GM19438 (cell line): ENCODE measurements around the gene MYB.

Experiments
- ATAC-seq: cut with Tn5 transposase; IDR thresholded peaks from one replicate; pipeline ENCODE4 v1.9.1; 2021; ENCODE audit warnings: low read depth; ENCODE audit not compliant: unreplicated experiment

The MYB gene

GRCh38 chr6:135185483-135185882, 4.4 kb downstream of the MYB start:
- ATAC-seq = no peak

DNA sequence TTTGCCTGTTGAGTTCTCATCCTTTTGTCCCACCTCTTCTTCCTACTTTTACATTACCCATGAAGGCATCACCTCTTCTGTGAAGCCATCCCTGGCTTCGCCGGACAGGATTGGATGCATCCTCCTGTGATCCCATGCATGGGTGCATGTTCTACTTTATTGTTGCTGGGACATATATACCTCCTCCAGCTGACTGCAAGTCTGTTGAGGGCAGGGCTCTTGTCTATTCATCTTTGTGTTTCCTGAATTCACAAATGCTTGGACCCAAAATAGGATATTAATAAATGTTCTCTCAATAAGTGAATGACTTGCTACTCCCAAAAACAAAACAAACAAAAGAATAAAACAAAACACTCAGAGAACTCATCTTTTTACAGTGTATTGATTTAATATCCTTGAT, 5.1 kb downstream of the MYB start:
- ATAC-seq = no peak

DNA sequence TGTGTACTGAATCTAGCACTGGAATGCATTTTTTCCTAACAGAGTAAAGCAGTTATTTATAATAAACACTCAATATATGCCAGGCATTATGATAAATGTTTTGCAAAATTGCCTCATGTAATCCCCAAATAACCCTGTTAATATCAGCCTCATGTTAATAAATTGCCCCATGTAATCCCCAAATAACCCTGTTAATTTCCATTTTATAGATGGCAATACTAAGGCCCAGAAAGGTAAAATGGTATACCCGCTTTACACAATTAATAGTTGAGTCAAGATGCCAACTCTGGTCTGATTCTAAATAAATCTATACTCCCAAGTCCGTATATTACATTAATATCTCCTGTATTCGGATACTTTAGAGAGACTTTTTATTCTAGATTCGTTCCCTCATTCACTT, 6.3 kb downstream of the MYB start:
- ATAC-seq = no peak

DNA sequence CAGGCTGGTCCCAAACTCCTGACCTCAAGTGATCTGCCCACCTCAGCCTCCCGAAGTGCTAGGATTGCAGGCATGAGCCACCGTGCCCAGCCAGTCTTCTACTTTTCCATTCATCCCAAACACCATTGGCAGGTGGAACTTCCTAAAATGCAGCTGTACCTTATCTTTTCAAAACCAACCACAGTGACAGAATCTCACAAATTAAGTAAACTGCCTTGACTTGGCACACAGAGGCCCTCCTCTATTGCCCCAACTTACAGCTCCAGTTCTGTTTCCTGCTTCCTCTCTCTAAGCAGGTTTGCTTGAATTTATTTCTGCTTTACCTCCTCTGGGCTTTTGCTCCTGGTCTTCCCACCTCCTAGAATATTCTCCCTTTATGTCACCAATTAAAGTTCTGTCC, 7.6 kb downstream of the MYB start:
- no peak for ATAC-seq

GRCh38 chr6:135189344-135189743, 8.2 kb downstream of the MYB start:
- no peak for ATAC-seq

DNA sequence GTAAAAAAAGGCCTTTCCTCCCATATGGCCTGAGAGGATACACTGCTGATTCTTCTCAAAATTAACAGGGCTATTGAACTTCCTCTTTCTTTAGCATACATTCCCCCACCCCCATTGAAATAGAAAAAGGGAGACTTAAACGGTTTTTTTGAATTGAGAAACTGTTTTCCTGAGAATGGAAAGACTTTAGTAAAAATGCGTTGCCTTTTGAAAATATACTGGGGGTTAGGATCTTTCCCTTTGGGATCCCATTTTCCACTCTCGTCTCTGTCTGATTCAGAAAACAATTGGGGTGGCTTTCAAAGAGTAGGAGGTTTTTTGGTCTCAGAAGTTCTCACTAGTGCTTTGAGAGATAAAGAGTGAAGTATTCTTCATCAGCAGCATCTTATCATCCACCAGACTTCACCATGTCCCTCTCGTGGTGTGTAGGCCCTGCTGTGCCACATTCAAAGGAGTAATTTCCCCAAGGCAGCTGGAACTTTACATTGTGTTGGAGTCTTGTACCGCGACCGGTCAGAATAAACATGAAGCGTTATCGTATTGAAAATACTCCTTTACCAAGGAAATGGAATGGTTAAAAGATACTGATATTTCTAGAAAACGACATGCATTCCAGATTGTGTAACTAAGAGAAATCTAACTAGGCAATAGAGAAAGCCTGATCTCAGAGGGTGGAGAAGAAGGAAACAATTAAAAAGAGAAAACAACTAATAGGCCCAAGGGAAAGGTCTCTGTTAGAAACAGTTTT, 10.6 kb downstream of the MYB start:
- no peak for ATAC-seq

DNA sequence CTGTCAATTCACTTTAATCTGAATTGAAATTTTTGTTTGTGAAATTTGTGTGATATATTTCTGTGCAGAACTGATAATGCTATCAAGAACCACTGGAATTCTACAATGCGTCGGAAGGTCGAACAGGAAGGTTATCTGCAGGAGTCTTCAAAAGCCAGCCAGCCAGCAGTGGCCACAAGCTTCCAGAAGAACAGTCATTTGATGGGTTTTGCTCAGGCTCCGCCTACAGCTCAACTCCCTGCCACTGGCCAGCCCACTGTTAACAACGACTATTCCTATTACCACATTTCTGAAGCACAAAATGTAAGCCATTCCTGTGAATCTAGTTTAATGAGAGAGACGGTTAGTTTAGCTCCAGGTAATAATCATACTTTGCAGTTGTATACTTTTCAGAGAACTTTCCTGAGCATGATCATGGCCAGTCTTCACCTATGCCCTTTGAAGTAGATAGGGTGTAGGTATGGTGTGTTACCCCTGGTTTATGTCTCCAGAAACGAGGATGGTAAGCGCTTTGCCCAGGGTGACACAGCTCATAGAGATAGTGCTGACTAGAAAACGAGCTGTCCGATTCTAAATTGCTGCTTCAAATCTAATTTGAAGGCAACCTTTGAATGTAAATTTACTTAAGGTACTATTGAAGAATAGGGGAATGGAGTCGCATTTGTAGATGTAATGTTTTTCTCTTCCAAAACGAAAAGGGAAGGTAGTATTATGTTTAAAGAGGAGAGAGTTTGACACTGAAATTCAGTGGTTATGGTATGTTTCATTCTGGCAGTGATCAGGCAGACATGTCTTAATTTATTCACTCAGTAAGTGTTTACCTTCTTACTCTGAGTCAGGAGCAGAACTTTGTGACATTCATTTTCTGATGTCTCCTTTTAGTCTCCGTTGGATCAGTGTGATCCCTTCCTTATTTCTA, 11.4 kb downstream of the MYB start:
- no peak for ATAC-seq

DNA sequence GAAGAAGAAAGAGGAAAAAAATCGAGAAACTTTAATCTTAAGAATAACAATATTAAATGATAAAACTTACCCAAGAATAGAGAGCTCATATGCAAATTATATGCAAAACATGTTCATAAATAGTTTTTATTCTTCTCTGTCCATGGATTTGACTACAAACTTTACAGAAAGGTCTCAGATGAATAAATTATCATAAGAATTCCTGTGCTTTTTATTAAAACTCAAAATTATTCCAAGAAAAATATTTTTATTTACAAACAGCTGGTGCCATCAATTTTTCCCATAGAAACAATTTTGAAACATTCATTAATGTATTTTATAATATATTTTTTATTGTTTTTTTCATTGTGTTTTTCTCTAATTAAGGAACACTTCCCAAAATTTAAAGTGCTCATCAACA, 12.1 kb downstream of the MYB start:
- ATAC-seq = no peak

DNA sequence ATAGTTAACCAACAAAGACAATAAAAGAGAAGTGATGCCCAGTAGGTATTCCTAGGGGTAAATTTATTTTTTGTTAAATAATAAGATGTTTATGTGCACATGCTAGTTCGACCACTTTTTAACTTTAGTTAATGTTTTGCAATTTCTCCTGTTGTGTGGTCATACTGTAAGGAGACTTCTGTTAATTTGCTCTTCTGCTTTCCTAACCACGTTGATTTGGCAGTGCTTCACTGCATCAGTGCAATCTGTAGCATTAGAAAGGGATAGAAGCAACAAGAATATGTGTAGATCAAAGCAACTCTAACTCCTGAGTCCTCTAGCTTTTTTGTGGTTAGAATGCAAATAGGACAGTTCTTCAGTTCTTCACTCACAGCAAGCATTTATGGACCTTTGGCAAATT, 13.9 kb downstream of the MYB start:
- ATAC-seq = no peak

- no peak for ATAC-seq
Measured at GRCh38 chr6:135195522-135195921, 14.4 kb downstream of the MYB start.

DNA sequence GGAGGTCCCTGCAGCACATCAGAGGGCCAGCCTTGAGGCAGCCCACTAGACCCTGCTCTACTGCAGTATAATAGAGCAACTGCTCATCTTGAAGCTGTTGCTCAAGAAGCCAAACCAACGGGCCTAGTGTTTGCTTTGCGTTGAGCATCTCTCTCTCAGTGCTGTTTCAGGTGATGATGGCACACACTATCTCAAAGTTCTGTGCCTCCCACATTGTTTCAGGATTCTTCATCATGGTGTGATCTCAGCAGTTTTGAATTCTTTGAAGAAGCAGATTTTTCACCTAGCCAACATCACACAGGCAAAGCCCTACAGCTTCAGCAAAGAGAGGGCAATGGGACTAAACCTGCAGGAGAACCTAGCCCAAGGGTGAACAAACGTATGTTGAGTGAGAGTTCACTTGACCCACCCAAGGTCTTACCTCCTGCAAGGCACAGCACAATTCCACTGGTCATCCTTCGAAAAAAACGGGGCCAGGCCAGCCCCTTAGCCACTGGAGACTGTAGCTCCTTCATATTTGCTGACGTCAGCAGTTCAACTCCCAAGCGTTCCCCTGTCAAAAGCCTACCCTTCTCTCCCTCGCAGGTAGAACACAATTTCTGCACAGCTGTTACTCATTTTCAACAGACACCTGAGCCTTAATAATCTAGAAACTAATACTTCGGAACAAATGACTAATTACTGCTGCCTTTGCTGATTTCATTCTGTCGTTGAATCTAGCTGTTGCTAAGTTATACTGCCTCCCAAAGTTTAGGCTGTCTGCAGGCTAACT, 15.8 kb downstream of the MYB start:
- ATAC-seq = no peak

- no peak for ATAC-seq
Measured at GRCh38 chr6:135202836-135203235, 21.7 kb downstream of the MYB start.

DNA sequence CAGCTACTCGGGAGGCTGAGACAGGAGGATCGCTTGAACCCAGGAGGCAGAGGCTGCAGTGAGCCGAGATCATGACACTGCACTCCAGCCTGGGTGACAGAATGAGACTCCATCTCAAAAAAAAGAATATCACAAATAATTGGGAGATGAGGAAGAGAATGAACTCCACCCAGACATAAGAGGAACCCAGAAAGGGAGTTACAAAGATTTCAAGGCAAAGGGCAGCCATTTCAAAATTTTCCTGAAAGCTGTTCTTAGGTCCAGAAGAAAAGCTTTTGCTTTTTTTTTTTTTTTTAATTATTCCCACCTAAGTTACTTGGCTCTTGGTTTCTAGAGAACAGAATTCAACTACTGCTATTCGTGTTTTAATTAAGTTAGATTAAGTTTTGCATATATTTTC, 23.8 kb downstream of the MYB start:
- ATAC-seq = no peak

- ATAC-seq = no peak
Measured at GRCh38 chr6:135209803-135210202, 28.7 kb downstream of the MYB start.

DNA sequence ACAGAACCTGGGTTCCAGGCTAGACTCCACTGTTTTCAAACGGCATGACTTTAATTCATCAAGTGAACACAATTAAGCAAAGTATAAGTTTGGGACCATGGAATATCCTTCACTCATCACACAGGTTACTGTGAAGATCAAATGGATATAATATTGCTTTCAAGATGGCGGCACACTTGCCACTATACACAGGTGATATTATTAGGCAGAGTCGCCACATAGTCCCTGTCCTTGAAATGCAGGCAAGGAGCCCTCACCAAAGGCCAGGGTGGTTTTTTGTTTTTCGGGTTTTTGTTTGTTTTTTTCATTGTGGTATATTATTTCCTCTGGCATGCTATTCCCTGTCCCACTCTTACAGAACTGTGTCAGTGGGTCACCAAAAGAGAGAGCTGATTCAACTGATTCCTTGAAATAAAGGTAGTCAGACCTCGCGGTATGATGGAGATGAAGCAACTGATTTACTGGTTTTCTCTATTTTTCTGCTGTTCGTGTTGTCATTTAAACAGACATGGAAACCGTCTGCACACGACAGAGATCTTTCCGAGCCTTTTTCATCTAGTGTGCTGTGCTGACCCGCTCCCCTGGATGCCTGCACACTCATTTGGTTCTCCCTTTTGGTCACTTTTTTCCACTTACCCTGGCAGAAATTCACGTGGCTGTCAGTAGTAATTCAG, 29.7 kb downstream of the MYB start:
- no peak for ATAC-seq

- ATAC-seq = no peak
Measured at GRCh38 chr6:135211306-135211702, 30.2 kb downstream of the MYB start.

DNA sequence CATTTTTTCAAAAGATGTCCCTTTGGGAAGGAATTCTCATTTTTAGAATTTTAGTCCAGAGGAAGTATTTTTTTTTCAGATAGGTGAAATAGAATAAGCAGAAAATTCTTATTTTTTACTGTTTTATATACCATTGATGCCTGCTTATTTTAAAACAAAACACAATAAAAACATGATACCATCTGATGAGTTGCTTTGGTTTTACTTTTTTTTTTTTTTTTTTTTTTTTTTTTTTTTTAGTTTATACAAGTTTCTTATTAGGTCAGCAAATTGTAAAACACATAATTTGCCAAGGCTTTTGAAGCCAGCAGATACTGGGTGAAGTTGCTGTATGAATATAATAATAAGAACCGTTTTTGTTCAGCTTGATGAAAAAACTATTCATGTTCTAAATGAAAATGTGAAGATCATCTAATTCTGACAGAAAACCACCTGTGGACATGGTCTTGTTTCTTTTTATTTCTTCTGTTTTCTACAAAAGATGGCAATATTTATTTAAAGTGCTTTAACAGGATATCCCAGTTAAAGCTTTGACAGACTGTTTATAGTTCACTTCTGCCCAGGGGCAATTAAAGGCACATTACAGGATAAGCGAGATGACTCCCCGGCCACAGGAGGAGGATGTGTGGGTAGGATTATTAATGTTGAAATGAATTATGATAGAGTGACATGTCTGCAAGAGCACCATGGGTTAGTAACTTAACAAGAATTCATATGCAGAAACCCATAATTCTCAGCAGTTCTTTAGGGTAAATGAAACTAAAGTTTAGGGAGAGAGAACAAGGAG, 31.1 kb downstream of the MYB start:
- ATAC-seq = no peak

DNA sequence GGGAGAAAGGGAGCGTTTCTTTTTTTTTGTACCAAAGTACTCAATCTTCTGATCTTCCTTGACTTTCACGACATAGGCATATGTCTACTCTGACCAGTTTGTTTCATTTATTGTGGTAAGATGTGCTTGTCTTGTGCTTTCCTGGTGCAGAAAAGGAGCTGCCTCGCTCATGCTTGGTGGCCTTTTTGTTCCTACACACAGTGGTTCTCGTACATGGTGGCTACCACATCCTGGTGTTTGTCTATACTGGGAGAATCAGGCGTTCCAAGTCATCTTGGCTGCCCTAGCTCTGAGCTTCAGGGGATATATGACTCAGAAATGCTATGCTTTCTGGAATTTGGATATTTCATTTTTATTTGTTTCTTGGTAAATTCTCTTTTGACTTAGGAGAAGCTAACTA, 31.8 kb downstream of the MYB start:
- no peak for ATAC-seq

- no peak for ATAC-seq
Measured at GRCh38 chr6:135213616-135214015, 32.5 kb downstream of the MYB start.

DNA sequence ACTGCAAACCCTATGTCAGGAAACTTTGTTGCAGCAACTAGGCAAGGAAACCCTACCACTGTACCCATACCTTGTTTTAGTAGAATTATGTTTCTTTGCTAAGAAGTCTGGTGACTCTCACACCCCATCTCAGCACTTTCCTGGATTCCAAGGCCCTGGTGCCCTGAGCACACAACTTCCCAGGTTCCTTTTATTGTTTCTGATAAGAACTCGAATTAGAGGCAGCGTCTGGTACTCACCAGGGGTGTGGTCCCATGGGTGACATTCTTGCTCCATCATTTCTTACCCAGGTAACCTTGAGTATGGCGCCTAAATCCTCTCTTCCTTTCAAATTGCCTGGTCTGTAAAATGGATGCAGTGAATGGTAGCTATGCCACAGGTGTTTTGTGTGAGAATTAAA, 34.1 kb downstream of the MYB start:
- ATAC-seq = no peak
